ENCODE data around the gene ENDOD1.

- TF ChIP-seq PAX5 (IDR thresholded peaks at IDR 0.05; ENCODE audit: insufficient read depth, low read length, severe bottlenecking) (no peak), POLR2A (IDR thresholded peaks at IDR 0.05; ENCODE audit: low read depth, low read length) (no peak), POLR2AphosphoS5 (IDR thresholded peaks at IDR 0.05; ENCODE audit: low read depth, low read length) (no peak), TAF1 (IDR thresholded peaks at IDR 0.05; ENCODE audit: low read depth, low read length) (peak; percentile 29; the same call in 1 of the 2 replicates), POU2F2 (IDR thresholded peaks at IDR 0.05; ENCODE audit: low read depth, low read length) (no peak)
Measured at GRCh38 chr11:95150956-95151684, 61.5 kb downstream of the ENDOD1 start.

Measured in GM12891 (cell line).